Liver (tissue), 9 donors: ENCODE data around the gene DDX41. TPM values are rescaled to one million over a fixed set of nuclear protein-coding genes. Genes with fewer than 3 reads are reported as not detected.

ENCODE experiments used
- DNase-seq: peaks from one replicate; pipeline ENCODE4 v3.0.0-alpha.2; 2017; ENCODE audit warnings: low spot score
- H3K27ac ChIP-seq, 2 donors: one replicate each; pipeline ENCODE4 v1.7.0; 2013; ENCODE audit warnings: inconsistent platforms in 2 of 2, low read length in 2 of 2, control low read depth in 1 of 2, low read depth in 1 of 2, mild to moderate bottlenecking in 1 of 2
- H3K27me3 ChIP-seq, 4 donors: one replicate each; pipeline versions ENCODE4 v1.6.1 to v1.7.0; 2013; ENCODE audit warnings: low read length in 3 of 4, inconsistent platforms in 1 of 4, mild to moderate bottlenecking in 1 of 4, moderate library complexity in 1 of 4; ENCODE audit not compliant: control insufficient read depth in 4 of 4, insufficient read depth in 4 of 4
- H3K36me3 ChIP-seq, 4 donors: one replicate each; pipeline versions ENCODE4 v1.6.1 to v1.7.0; 2013; ENCODE audit warnings: low read length in 3 of 4, mild to moderate bottlenecking in 3 of 4, low read depth in 1 of 4, moderate library complexity in 1 of 4; ENCODE audit not compliant: control insufficient read depth in 4 of 4, insufficient read depth in 3 of 4
- H3K4me1 ChIP-seq, 4 donors: one replicate each; pipeline versions ENCODE4 v1.6.1 to v1.7.0; 2013; ENCODE audit warnings: low read length in 3 of 4, mild to moderate bottlenecking in 3 of 4, moderate library complexity in 1 of 4; ENCODE audit not compliant: control insufficient read depth in 4 of 4, insufficient read depth in 4 of 4
- H3K4me3 ChIP-seq, 3 donors: one replicate each; pipeline versions ENCODE4 v1.6.1 to v1.7.0; 2013; ENCODE audit warnings: low read length in 3 of 3, control low read depth in 1 of 3, low read depth in 1 of 3, mild to moderate bottlenecking in 1 of 3
- H3K9ac ChIP-seq, 2 donors: one replicate each; pipeline ENCODE4 v1.7.0; 2013; ENCODE audit warnings: low read length in 2 of 2, mild to moderate bottlenecking in 2 of 2, moderate library complexity in 2 of 2, control low read depth in 1 of 2, low read depth in 1 of 2
- H3K9me3 ChIP-seq, 4 donors: one replicate each; pipeline versions ENCODE4 v1.6.1 to v1.7.0; 2013; ENCODE audit warnings: low read length in 3 of 4; ENCODE audit not compliant: control insufficient read depth in 4 of 4
- EGR1 ChIP-seq, 2 donors: IDR thresholded peaks; 2 replicates each; pipeline ENCODE4 v1.6.1; 2016 to 2018; ENCODE audit warnings: antibody characterized with exemption in 2 of 2, low read depth in 2 of 2
- FOXA1 ChIP-seq: IDR thresholded peaks from 2 replicates; pipeline ENCODE4 v1.6.1; 2016; ENCODE audit warnings: antibody characterized with exemption
- FOXA2 ChIP-seq: IDR thresholded peaks from 2 replicates; pipeline ENCODE4 v1.6.1; 2016; ENCODE audit warnings: antibody characterized with exemption
- GABPA ChIP-seq, 2 donors: IDR thresholded peaks in 1 of 2; conservative IDR thresholded peaks in 1 of 2; 2 replicates each; pipeline ENCODE4 v1.6.1; 2016; ENCODE audit warnings: antibody characterized with exemption in 2 of 2, mild to moderate bottlenecking in 1 of 2, moderate library complexity in 1 of 2
- HNF4G ChIP-seq: IDR thresholded peaks from 2 replicates; pipeline ENCODE4 v1.6.1; 2016; ENCODE audit warnings: antibody characterized with exemption
- JUND ChIP-seq, 2 donors: IDR thresholded peaks; 2 replicates each; pipeline ENCODE4 v1.6.1; 2016; ENCODE audit warnings: antibody characterized with exemption in 2 of 2
- RXRA ChIP-seq, 2 donors: IDR thresholded peaks; 2 replicates each; pipeline ENCODE4 v1.6.1; 2017 to 2018; ENCODE audit warnings: antibody characterized with exemption in 2 of 2, mild to moderate bottlenecking in 1 of 2
- SP1 ChIP-seq: IDR thresholded peaks from 2 replicates; pipeline ENCODE4 v1.6.1; 2018; ENCODE audit warnings: antibody characterized with exemption, mild to moderate bottlenecking
- TAF1 ChIP-seq: conservative IDR thresholded peaks from 2 replicates; pipeline ENCODE4 v1.6.1; 2016; ENCODE audit warnings: antibody characterized with exemption, mild to moderate bottlenecking
- YY1 ChIP-seq: IDR thresholded peaks from 2 replicates; pipeline ENCODE4 v1.6.1; 2016; ENCODE audit warnings: antibody characterized with exemption, mild to moderate bottlenecking
- whole genome bisulfite sequencing: extraction: QIAGEN DNeasy Blood & Tissue Kit; methylation state at CpG from one replicate; pipeline ENCODE4 v1.1.7; 2013; 5-methylcytosine and 5-hydroxymethylcytosine counted together
- polyA plus RNA-seq, 2 donors: library from polyadenylated mRNA; stranded (reverse) in 1 of 2; unstranded in 1 of 2; fragments of 200-250 nt in 1 of 2; fragments of >200 nt in 1 of 2; fragmentation: Nextera tagmentation in 1 of 2; extraction: Ambion mirVana in 1 of 2; gene quantifications; one replicate each; pipeline versions ENCODE4 v1.2.1 to v1.2.3, GENCODE V29; 2013 to 2015
- total RNA-seq, 2 donors: library from RNA; depleted of rRNA; stranded (reverse); fragments of >200 nt; gene quantifications; one replicate each; pipeline ENCODE4 v1.2.3, GENCODE V29; 2014
- TF ChIP-seq, protein P1 (sequence below): IDR thresholded peaks from 2 replicates; pipeline ENCODE4 v1.6.1; 2016; ENCODE audit warnings: antibody characterized with exemption
- TF ChIP-seq, protein P2 (sequence below): IDR thresholded peaks from 2 replicates; pipeline ENCODE4 v1.6.1; 2016; ENCODE audit warnings: antibody characterized with exemption
- TF ChIP-seq, protein P3 (sequence below): IDR thresholded peaks from 2 replicates; pipeline ENCODE4 v1.6.1; 2016; ENCODE audit warnings: antibody characterized with exemption, mild to moderate bottlenecking
- TF ChIP-seq, protein P4 (sequence below): fragments of 150-350 bp; IDR thresholded peaks from 2 replicates; pipeline ENCODE4 v1.5.1; 2017; ENCODE audit warnings: improper control_type of control experiment, low read depth, low read length; ENCODE audit not compliant: missing input control
- donor health status: healthy.
- donor health status: healthy.
- donor health status: healthy.
- donor health status: healthy.
- donor health status: healthy.

The DDX41 gene
- total and polyA plus RNA-seq, 4 donors: 20.4 to 58.5 (median 45.6) TPM

DNA sequence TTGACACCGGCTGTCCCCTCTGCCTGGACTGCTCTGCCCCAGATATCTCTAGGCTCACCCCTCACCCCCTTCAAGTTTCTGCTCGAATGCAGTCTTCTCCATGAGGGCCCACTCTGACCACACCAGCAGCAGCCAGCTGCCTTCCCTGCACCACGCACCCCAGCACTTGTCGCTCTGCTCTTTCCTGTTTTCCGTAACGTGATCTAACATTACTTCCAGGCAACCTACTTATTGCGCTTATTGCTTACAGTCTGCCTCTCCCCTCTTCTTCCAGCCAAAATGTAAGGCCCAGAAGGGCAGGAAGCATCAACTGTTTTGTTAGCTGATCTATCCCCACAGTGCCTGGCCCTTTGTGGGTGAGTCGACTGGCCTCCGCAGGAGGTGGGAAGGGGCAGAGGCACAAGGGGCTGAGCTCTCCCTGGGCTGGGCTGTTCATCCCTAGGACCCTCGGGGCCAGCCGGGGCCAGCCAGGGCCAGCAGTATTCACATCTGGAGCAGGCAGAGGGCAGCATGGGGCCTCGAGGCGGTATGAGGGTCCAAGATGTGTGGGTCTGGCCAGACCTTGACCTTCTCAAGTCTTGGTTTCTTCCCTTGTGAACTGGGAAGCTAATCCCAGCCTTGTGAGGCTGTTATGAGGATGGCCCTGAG is 31.7 kb downstream of the DDX41 start:
- peaks cover 0 to 4% (median under 1%) of the 10 kb centered on the region in 4 donors for H3K36me3 ChIP-seq

DNA sequence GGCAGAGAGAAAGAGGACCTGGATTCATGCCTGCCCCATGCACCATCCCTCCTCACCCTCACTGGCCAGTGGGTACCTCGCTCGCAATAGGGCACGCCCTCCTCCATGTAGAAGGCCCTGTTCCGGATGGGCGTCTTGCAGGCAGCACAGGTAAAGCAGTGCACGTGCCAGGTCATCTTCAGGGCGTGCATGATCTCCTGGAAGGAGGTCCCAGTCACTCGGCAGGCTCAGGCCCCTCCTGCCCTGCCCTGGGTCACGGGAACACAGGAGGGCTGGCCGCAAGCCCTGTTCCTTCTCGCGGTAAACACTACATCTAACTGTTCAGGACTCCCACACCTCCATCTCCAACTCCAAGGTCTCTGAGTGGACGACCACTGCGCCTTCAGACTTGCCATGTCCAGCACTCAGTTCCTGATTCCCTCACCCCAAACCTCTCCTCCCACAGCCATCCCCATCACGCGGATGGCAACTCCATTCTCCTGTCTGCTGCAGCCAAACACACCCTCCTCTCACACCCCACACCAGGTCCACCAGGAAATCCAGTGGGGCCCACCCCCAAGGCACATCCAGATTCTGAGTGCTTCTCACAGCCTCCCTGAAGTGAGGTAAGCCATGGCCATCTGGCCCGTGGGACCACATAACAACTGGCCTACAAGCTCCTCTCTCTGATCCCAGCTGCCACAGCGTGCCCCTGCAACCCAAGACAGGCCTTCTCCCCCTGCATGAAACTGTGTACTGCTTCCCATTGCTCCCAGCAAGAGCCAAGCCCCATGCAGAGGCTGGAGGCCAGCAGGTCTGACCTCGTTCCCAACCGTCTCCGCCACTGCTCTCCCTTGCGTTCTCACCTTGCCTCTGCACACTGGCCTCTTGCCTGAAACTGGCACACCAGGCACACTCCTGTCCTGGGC is 32.5 kb downstream of the DDX41 start:
- no peak for DNase-seq
- Histone ChIP-seq H3K27me3 (no peaks in the 10 kb centered on the region), H3K27ac (no peak overlapping the region), H3K4me1 (peaks cover 3 to 12% (median 10%) of the 10 kb centered on the region in 4 donors), H3K9me3 (no peaks in the 10 kb centered on the region), H3K36me3 (peaks cover 0 to 4% (median under 1%) of the 10 kb centered on the region in 4 donors), H3K9ac (no peak overlapping the region), H3K4me3 (no peak overlapping the region)
- 95% methylated on average over 22 of the region's 22 CpGs for WGBS
- TF ChIP-seq YY1: no peak
- TF ChIP-seq, protein P1, sequence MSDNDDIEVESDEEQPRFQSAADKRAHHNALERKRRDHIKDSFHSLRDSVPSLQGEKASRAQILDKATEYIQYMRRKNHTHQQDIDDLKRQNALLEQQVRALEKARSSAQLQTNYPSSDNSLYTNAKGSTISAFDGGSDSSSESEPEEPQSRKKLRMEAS: no peak
- TF ChIP-seq HNF4G: no peak
- TF ChIP-seq, protein P2, sequence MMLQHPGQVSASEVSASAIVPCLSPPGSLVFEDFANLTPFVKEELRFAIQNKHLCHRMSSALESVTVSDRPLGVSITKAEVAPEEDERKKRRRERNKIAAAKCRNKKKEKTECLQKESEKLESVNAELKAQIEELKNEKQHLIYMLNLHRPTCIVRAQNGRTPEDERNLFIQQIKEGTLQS: no peak

More for the DNA sequence above, 31.7 kb downstream of the DDX41 start:
- 83% methylated on average over 13 of the region's 13 CpGs for WGBS
- H3K4me1 ChIP-seq: peaks cover 0 to 4% (median 2%) of the 10 kb centered on the region in 4 donors
- DNase-seq: no peak
- no peak overlapping the region for H3K27ac ChIP-seq
- TF ChIP-seq RXRA (IDR thresholded peaks at IDR 0.05) (no peak), FOXA1 (no peak), YY1 (no peak), JUND (IDR thresholded peaks at IDR 0.05) (no peak), FOXA2 (no peak), TAF1 (no peak), EGR1 (IDR thresholded peaks at IDR 0.05; ENCODE audit: low read depth in 2 of 2) (no peak), HNF4G (no peak), SP1 (no peak), GABPA (IDR thresholded peaks at IDR 0.05 in 1 of 2, conservative IDR thresholded peaks at IDR 0.05 in 1 of 2) (no peak)
- TF ChIP-seq, protein P3, sequence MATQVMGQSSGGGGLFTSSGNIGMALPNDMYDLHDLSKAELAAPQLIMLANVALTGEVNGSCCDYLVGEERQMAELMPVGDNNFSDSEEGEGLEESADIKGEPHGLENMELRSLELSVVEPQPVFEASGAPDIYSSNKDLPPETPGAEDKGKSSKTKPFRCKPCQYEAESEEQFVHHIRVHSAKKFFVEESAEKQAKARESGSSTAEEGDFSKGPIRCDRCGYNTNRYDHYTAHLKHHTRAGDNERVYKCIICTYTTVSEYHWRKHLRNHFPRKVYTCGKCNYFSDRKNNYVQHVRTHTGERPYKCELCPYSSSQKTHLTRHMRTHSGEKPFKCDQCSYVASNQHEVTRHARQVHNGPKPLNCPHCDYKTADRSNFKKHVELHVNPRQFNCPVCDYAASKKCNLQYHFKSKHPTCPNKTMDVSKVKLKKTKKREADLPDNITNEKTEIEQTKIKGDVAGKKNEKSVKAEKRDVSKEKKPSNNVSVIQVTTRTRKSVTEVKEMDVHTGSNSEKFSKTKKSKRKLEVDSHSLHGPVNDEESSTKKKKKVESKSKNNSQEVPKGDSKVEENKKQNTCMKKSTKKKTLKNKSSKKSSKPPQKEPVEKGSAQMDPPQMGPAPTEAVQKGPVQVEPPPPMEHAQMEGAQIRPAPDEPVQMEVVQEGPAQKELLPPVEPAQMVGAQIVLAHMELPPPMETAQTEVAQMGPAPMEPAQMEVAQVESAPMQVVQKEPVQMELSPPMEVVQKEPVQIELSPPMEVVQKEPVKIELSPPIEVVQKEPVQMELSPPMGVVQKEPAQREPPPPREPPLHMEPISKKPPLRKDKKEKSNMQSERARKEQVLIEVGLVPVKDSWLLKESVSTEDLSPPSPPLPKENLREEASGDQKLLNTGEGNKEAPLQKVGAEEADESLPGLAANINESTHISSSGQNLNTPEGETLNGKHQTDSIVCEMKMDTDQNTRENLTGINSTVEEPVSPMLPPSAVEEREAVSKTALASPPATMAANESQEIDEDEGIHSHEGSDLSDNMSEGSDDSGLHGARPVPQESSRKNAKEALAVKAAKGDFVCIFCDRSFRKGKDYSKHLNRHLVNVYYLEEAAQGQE: no peak
- TF ChIP-seq, protein P4, sequence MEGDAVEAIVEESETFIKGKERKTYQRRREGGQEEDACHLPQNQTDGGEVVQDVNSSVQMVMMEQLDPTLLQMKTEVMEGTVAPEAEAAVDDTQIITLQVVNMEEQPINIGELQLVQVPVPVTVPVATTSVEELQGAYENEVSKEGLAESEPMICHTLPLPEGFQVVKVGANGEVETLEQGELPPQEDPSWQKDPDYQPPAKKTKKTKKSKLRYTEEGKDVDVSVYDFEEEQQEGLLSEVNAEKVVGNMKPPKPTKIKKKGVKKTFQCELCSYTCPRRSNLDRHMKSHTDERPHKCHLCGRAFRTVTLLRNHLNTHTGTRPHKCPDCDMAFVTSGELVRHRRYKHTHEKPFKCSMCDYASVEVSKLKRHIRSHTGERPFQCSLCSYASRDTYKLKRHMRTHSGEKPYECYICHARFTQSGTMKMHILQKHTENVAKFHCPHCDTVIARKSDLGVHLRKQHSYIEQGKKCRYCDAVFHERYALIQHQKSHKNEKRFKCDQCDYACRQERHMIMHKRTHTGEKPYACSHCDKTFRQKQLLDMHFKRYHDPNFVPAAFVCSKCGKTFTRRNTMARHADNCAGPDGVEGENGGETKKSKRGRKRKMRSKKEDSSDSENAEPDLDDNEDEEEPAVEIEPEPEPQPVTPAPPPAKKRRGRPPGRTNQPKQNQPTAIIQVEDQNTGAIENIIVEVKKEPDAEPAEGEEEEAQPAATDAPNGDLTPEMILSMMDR: no peak
- H3K27me3 ChIP-seq: no peaks in the 10 kb centered on the region
- no peak overlapping the region for H3K4me3 ChIP-seq
- no peaks in the 10 kb centered on the region for H3K9me3 ChIP-seq
- no peak overlapping the region for H3K9ac ChIP-seq
